PC-3 (cell line): ENCODE data around the gene DVL1.

Experiments
- EZH2 ChIP-seq: fragments of 300-600 bp; sonication (generic); IDR thresholded peaks from one replicate; pipeline ENCODE4 v1.6.1; 2017; ENCODE audit warnings: antibody characterized with exemption, mild to moderate bottlenecking, low read length; ENCODE audit not compliant: unreplicated experiment
- EZH2phosphoT487 ChIP-seq: fragments of 300-600 bp; sonication (generic); IDR thresholded peaks from 2 replicates; pipeline ENCODE4 v1.6.1; 2018; ENCODE audit warnings: mild to moderate bottlenecking, antibody characterized with exemption, low read length, borderline replicate concordance
- TF ChIP-seq, protein P1 (sequence below): fragments of 300-600 bp; sonication (generic); conservative IDR thresholded peaks from 2 replicates; pipeline ENCODE4 v1.5.1; 2017; ENCODE audit warnings: antibody characterized with exemption, low read depth, mild to moderate bottlenecking, low read length

DNA sequence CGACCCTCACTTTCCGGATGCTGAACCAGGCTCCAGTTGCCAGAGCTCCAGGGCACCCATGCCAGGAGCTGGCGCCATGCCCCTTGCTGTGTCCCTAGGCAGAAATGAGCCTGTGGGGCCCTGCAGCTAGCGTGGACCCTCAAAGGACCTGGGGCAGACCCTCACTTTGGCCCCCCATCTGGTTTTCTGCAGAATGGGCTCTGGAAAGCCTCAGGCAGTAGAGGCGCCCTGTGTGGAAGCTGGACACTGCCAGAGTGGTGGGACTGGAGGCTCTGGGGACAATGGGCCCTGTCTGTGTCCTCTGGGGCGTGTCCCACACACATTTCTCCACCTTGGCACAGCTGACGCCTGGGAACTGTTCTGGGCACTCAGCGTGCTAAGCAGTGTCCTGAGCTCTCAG is 32.1 kb upstream of the DVL1 start:
- TF ChIP-seq, protein P1, sequence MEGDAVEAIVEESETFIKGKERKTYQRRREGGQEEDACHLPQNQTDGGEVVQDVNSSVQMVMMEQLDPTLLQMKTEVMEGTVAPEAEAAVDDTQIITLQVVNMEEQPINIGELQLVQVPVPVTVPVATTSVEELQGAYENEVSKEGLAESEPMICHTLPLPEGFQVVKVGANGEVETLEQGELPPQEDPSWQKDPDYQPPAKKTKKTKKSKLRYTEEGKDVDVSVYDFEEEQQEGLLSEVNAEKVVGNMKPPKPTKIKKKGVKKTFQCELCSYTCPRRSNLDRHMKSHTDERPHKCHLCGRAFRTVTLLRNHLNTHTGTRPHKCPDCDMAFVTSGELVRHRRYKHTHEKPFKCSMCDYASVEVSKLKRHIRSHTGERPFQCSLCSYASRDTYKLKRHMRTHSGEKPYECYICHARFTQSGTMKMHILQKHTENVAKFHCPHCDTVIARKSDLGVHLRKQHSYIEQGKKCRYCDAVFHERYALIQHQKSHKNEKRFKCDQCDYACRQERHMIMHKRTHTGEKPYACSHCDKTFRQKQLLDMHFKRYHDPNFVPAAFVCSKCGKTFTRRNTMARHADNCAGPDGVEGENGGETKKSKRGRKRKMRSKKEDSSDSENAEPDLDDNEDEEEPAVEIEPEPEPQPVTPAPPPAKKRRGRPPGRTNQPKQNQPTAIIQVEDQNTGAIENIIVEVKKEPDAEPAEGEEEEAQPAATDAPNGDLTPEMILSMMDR = no peak
- TF ChIP-seq EZH2 (no peak), EZH2phosphoT487 (no peak)
